GM23338 (cell line): Measurements from ENCODE around the gene C18orf54.

ENCODE experiments used
- CREB1 ChIP-seq: fragments of 250-450 bp; sonication (Bioruptor Pico); IDR thresholded peaks from 2 replicates; pipeline ENCODE4 v1.5.0; 2020; ENCODE audit warnings: low read depth, mild to moderate bottlenecking, moderate library complexity
- EZH2 ChIP-seq: fragments of 200-600 bp; sonication (generic); IDR thresholded peaks from one replicate; pipeline ENCODE4 v1.8.0; 2017; ENCODE audit warnings: antibody characterized with exemption, mild to moderate bottlenecking, low read depth; ENCODE audit not compliant: unreplicated experiment
- EZH2phosphoT487 ChIP-seq: fragments of 200-600 bp; sonication (generic); IDR thresholded peaks from one replicate; pipeline ENCODE4 v1.8.1; 2018; ENCODE audit warnings: antibody characterized with exemption; ENCODE audit not compliant: unreplicated experiment
- POLR2AphosphoS5 ChIP-seq: IDR thresholded peaks from 2 replicates; pipeline ENCODE4 v1.6.1; 2016; ENCODE audit warnings: antibody characterized with exemption, low read depth
- ZNF114 ChIP-seq: fragments of 250-450 bp; sonication (Bioruptor Pico); IDR thresholded peaks from 2 replicates; pipeline ENCODE4 v1.5.0; 2020; ENCODE audit warnings: mild to moderate bottlenecking, moderate library complexity
- TF ChIP-seq, protein P1 (sequence below), 2 experiments: fragments of 200-600 bp in 1 of 2; sonication (generic) in 1 of 2; conservative IDR thresholded peaks; 2 replicates each; pipeline versions ENCODE4 v1.5.1 to v1.6.1; 2016 to 2017; ENCODE audit warnings: antibody characterized with exemption in 2 of 2, low read depth in 2 of 2, mild to moderate bottlenecking in 2 of 2, moderate library complexity in 1 of 2
- TF ChIP-seq, protein P2 (sequence below): IDR thresholded peaks from one replicate; pipeline ENCODE4 v1.6.1; 2018; ENCODE audit warnings: antibody characterized with exemption; ENCODE audit not compliant: unreplicated experiment

DNA sequence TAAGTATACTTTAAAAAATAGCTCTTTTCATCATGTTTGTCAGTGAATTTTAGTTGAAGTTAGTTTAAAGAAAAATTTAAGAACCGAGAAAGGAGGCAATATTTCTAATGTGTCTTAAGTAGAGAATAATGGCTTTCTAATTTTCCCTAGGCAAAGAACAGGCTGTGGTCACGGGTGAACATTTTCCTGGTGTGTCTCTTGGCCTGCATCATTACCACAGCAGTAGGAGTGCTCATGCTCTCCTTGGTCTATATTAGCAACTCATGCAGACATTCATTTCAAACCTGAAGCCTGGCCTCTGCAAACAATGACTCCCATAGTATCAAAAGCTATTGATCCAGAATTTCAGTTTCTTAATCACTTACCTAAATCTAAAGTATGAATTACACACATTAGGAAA, 57.4 kb downstream of the C18orf54 start:
- TF ChIP-seq, protein P1, sequence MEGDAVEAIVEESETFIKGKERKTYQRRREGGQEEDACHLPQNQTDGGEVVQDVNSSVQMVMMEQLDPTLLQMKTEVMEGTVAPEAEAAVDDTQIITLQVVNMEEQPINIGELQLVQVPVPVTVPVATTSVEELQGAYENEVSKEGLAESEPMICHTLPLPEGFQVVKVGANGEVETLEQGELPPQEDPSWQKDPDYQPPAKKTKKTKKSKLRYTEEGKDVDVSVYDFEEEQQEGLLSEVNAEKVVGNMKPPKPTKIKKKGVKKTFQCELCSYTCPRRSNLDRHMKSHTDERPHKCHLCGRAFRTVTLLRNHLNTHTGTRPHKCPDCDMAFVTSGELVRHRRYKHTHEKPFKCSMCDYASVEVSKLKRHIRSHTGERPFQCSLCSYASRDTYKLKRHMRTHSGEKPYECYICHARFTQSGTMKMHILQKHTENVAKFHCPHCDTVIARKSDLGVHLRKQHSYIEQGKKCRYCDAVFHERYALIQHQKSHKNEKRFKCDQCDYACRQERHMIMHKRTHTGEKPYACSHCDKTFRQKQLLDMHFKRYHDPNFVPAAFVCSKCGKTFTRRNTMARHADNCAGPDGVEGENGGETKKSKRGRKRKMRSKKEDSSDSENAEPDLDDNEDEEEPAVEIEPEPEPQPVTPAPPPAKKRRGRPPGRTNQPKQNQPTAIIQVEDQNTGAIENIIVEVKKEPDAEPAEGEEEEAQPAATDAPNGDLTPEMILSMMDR (conservative IDR thresholded peaks at IDR 0.05; ENCODE audit: low read depth in 2 of 2), result no peak
- TF ChIP-seq EZH2 (no peak), POLR2AphosphoS5 (no peak), ZNF114 (CRISPR knock-in tag) (no peak), CREB1 (no peak), EZH2phosphoT487 (no peak)
- TF ChIP-seq, protein P2, sequence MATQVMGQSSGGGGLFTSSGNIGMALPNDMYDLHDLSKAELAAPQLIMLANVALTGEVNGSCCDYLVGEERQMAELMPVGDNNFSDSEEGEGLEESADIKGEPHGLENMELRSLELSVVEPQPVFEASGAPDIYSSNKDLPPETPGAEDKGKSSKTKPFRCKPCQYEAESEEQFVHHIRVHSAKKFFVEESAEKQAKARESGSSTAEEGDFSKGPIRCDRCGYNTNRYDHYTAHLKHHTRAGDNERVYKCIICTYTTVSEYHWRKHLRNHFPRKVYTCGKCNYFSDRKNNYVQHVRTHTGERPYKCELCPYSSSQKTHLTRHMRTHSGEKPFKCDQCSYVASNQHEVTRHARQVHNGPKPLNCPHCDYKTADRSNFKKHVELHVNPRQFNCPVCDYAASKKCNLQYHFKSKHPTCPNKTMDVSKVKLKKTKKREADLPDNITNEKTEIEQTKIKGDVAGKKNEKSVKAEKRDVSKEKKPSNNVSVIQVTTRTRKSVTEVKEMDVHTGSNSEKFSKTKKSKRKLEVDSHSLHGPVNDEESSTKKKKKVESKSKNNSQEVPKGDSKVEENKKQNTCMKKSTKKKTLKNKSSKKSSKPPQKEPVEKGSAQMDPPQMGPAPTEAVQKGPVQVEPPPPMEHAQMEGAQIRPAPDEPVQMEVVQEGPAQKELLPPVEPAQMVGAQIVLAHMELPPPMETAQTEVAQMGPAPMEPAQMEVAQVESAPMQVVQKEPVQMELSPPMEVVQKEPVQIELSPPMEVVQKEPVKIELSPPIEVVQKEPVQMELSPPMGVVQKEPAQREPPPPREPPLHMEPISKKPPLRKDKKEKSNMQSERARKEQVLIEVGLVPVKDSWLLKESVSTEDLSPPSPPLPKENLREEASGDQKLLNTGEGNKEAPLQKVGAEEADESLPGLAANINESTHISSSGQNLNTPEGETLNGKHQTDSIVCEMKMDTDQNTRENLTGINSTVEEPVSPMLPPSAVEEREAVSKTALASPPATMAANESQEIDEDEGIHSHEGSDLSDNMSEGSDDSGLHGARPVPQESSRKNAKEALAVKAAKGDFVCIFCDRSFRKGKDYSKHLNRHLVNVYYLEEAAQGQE, result no peak
